Heart left ventricle (tissue), 16 donors: Measurements from ENCODE around the gene RIPK1. TPM values are rescaled to one million over a fixed set of nuclear protein-coding genes. Genes with fewer than 3 reads are reported as not detected.

Experiments used
- ATAC-seq, 4 donors: fragments of 200-7000 bp; cut with Tn5 transposase; one replicate each; pipeline ENCODE4 v1.9.1; 2020 to 2022; ENCODE audit warnings: moderate library complexity in 4 of 4, mild to moderate bottlenecking in 3 of 4, moderate number of reproducible peaks in 1 of 4
- DNase-seq, 5 donors: peaks; one replicate each; pipeline ENCODE4 v3.0.0-alpha.2; 2020
- H3K27ac ChIP-seq, 12 donors: fragments of 200-600 bp; sonication (generic) in 4 of 12; one replicate each; pipeline versions ENCODE4 v1.5.0 to v1.8.0; 2016 to 2022; ENCODE audit warnings: mild to moderate bottlenecking in 2 of 12
- H3K27me3 ChIP-seq, 9 donors: fragments of 200-600 bp; sonication (generic) in 2 of 9; one replicate each; pipeline versions ENCODE4 v1.5.1 to v1.8.0; 2016 to 2022; ENCODE audit warnings: mild to moderate bottlenecking in 3 of 9
- H3K36me3 ChIP-seq, 9 donors: fragments of 200-600 bp; sonication (generic) in 2 of 9; one replicate each; pipeline versions ENCODE4 v1.5.0 to v1.8.0; 2018 to 2022; ENCODE audit warnings: mild to moderate bottlenecking in 2 of 9
- H3K4me1 ChIP-seq, 12 donors: fragments of 200-600 bp; sonication (generic) in 4 of 12; one replicate each; pipeline versions ENCODE4 v1.5.0 to v1.8.0; 2016 to 2022; ENCODE audit warnings: mild to moderate bottlenecking in 3 of 12
- H3K4me3 ChIP-seq, 12 donors: fragments of 200-600 bp; sonication (generic) in 4 of 12; one replicate each; pipeline versions ENCODE4 v1.5.0 to v1.8.0; 2017 to 2022; ENCODE audit warnings: mild to moderate bottlenecking in 9 of 12, moderate library complexity in 4 of 12
- H3K9me3 ChIP-seq, 12 donors: fragments of 200-600 bp; sonication (generic) in 4 of 12; one replicate each; pipeline versions ENCODE4 v1.5.0 to v1.8.0; 2016 to 2022; ENCODE audit warnings: mild to moderate bottlenecking in 1 of 12
- POLR2A ChIP-seq, 2 donors: fragments of 450-650 bp; IDR thresholded peaks; one replicate each; pipeline ENCODE4 v1.6.1; 2017; ENCODE audit warnings: antibody characterized with exemption in 2 of 2, mild to moderate bottlenecking in 2 of 2, moderate library complexity in 2 of 2
- WGBS, 4 donors: extraction: QIAGEN DNeasy Blood & Tissue Kit in 2 of 4; methylation state at CpG; one replicate each; pipeline versions ENCODE4 v1.1.5 to v1.1.7; 2013 to 2018; 5-methylcytosine and 5-hydroxymethylcytosine counted together
- intact Hi-C, 10 donors: fragments of 100-400 bp; cut with DNase I; formaldehyde crosslinking; loops; one replicate each; pipeline versions ENCODE4 v1.11.1 to v1.14.2; 2022
- polyA plus RNA-seq, 2 donors: library from polyadenylated mRNA; stranded (reverse); fragments of 200-250 nt; gene quantifications; one replicate each; pipeline ENCODE4 v1.2.3, GENCODE V29; 2013
- total RNA-seq, 9 donors: library from RNA; depleted of rRNA in 2 of 9; stranded (reverse); fragments of >200 nt in 2 of 9; fragmentation: NEBNext Ultra II Directional in 3 of 9; extraction: Animal tissue kit (Norgen Biotek cat#: 25700) in 3 of 9; gene quantifications; one replicate each; pipeline versions ENCODE4 v1.1.0 to v1.2.4, GENCODE V29; 2016 to 2023
- TF ChIP-seq, protein P1 (sequence below), 12 donors: fragments of 200-600 bp; sonication (generic) in 4 of 12; IDR thresholded peaks; one replicate each; pipeline versions ENCODE4 v1.5.0 to v1.8.0; 2018 to 2022; ENCODE audit warnings: antibody characterized with exemption in 12 of 12, mild to moderate bottlenecking in 5 of 12
- donor health status: ischemic (EF 13 %, LVEDD 7.1; RV severe dilation, severe dysfunction).
- donor health status: healthy with polysubstance abuse.
- donor health status: DM: no; HTN: yes; CAD: no.
- donor health status: DM: no; HTN: no; CAD: no.
- donor health status: ischemic (EF 25% LVEDD 6.9; RV normal size, moderate dysfunction).
- donor health status: ischemic (EF 25% LVEDD 5.7; RV mildly dilated, moderate dysfunction).
- donor health status: healthy.
- donor health status: DM: yes; HTN: yes; CAD: no.
- donor health status: ischemic (EF 35%, LVEDD 5.7; RV mildly dilated, moderate dysfunction).
- donor health status: nonischemic (EF 11% LVEDD 7.7; RV severe dilation, severe dysfunction).
- donor health status: DM: yes; HTN: yes; CAD: no.
- donor health status: PGD.
- donor health status: ischemic (EF 29% LVEDD 5.4; RV normal size, mild dysfunction).
- donor health status: nonischemic (EF 23%, LVEDD 6.1; RV moderate dilation, normal function).

RIPK1 gene
- total and polyA plus RNA-seq, 11 donors, result 5.3 to 16.3 (median 7.1) TPM

DNA sequence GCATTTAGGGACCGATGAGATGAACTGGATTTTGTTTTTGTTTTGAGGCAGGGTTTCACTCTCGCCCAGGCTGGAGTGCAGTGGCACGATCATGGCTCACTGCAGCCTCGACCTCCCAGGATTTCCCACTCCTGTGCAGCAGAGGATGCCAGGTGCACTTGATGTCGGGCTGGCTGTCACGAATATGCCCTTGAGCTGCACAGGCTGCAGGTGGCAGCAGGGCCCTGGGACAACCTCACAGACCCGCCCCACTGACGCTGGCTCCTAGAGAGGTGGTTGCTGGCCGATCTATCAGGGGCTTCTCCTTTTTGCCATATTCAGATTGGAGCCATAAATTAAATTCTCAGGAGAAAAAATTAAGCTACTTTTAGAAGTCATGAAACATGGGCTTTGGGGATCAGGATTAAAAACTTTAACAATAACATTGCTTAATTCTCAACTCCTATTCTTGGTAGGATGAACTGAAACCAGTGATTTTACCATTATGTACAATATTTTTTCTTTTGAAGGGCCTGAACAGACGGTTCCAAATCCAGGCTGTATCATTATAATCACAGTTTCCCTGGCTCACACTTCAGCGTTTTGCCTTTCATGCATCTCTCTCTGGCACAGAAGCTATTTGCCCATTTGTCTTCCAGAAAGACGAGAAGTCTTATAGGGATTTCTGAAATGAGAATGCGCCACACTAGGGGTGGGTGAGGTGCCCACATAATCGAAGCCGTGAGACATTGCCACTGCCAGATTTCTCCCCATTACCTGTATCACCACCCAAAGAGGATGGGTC, 36.2 kb upstream of the RIPK1 start:
- ATAC-seq, result no peak
- Histone ChIP-seq H3K9me3 (peaks cover 0 to 9% (median 0%) of the 10 kb centered on the region in 12 donors), H3K27me3 (no peaks in the 10 kb centered on the region), H3K27ac (no peak overlapping the region), H3K4me3 (no peak overlapping the region), H3K4me1 (peaks cover 0 to 5% (median 0%) of the 10 kb centered on the region in 12 donors), H3K36me3 (no peaks in the 10 kb centered on the region)
- intact Hi-C loops, result no loop called here
- 73 to 76% (median 74%) methylated on average over 15 of the region's 15 CpGs for WGBS, 4 donors
- no peak for DNase-seq
- no peak for TF ChIP-seq POLR2A (IDR thresholded peaks at IDR 0.05)
- TF ChIP-seq, protein P1, sequence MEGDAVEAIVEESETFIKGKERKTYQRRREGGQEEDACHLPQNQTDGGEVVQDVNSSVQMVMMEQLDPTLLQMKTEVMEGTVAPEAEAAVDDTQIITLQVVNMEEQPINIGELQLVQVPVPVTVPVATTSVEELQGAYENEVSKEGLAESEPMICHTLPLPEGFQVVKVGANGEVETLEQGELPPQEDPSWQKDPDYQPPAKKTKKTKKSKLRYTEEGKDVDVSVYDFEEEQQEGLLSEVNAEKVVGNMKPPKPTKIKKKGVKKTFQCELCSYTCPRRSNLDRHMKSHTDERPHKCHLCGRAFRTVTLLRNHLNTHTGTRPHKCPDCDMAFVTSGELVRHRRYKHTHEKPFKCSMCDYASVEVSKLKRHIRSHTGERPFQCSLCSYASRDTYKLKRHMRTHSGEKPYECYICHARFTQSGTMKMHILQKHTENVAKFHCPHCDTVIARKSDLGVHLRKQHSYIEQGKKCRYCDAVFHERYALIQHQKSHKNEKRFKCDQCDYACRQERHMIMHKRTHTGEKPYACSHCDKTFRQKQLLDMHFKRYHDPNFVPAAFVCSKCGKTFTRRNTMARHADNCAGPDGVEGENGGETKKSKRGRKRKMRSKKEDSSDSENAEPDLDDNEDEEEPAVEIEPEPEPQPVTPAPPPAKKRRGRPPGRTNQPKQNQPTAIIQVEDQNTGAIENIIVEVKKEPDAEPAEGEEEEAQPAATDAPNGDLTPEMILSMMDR (IDR thresholded peaks at IDR 0.05), result no peak

DNA sequence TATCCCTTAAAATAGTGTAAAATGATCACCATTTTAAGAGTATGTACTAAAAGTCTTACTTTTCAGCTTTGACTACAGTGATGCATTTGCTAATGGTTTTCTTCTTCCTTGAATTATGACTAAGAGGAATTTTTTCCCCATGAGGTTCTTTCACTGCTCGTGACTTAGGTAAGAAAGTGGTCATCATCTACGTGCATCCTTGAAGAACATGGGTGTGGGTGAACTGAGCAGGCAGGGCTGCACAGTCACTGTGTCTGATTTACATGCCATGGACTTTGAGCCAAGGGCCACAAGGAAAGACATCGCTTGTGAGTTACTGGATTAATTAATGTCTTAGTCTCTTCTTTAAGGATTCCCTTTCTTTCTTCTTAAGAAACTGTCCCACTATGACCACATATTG, 35.3 kb upstream of the RIPK1 start:
- no peaks in the 10 kb centered on the region for H3K27me3 ChIP-seq
- TF ChIP-seq, protein P1 (IDR thresholded peaks at IDR 0.05), result no peak
- no peak for TF ChIP-seq POLR2A (IDR thresholded peaks at IDR 0.05)

DNA sequence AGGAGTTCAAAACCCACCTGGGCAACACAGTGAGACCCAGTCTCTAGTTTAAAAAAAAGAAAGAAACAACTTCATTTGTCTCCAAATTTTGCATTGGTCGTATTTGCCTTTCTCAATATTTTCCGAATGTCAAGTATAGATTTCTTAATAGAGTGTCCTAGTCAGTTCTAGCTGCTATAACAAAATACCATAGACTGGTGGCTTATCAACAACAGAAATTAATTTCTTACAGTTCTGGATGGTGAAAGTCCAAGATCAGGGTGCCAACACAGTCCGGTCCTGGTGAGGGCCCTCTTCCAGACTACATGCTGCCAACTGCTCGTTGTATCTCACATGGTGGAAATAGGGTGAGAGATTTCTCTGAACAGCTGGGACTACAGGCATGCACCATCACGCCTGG, 34.6 kb upstream of the RIPK1 start:
- Histone ChIP-seq H3K27me3 (no peaks in the 10 kb centered on the region), H3K9me3 (peaks cover 0 to 9% (median 0%) of the 10 kb centered on the region in 12 donors), H3K4me3 (no peak overlapping the region), H3K27ac (no peak overlapping the region), H3K36me3 (no peaks in the 10 kb centered on the region), H3K4me1 (peaks cover 0 to 14% (median 0%) of the 10 kb centered on the region in 12 donors)
- TF ChIP-seq, protein P1 (IDR thresholded peaks at IDR 0.05), result no peak
- TF ChIP-seq POLR2A (IDR thresholded peaks at IDR 0.05), result no peak
- DNase-seq, result no peak
- intact Hi-C loops, result no loop called here
- ATAC-seq, result no peak
- WGBS, 4 donors, result 95 to 96% (median 95%) methylated on average over 5 of the region's 5 CpGs

More for the DNA sequence above, 35.3 kb upstream of the RIPK1 start:
- DNase-seq (no peak), ATAC-seq (no peak)
- H3K4me3 ChIP-seq, result no peak overlapping the region
- H3K36me3 ChIP-seq, result no peaks in the 10 kb centered on the region
- peaks cover 0 to 10% (median 0%) of the 10 kb centered on the region in 12 donors for H3K4me1 ChIP-seq
- H3K27ac ChIP-seq, result no peak overlapping the region
- H3K9me3 ChIP-seq, result peaks cover 0 to 9% (median 0%) of the 10 kb centered on the region in 12 donors
- 92 to 98% (median 95%) methylated on average over 3 of the region's 3 CpGs for WGBS, 4 donors
- intact Hi-C loops, result no loop called here

DNA sequence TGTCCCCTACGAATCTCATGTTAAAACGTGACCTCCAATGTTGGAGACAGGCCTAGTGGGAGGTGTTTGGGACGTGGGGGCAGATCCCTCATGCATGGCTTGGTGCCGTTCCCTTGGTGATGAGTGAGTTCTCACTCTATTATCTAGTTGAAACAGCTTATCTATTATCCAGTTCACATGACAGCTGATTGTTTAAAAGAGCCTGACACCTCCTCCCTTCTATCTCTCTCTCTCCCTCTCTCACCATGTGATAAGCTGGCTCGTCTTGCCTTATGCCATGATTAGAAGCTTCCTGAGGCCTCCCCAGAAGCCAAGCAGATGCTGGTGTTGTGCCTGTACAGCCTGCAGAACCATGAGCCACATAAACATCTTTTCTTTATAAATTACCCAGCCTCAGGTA, 32.9 kb upstream of the RIPK1 start:
- Histone ChIP-seq H3K36me3 (no peaks in the 10 kb centered on the region), H3K9me3 (peaks cover 0 to 9% (median 0%) of the 10 kb centered on the region in 12 donors), H3K4me3 (no peak overlapping the region), H3K4me1 (peaks cover 0 to 14% (median 0%) of the 10 kb centered on the region in 12 donors), H3K27me3 (no peaks in the 10 kb centered on the region), H3K27ac (no peak overlapping the region)
- no peak for ATAC-seq
- DNase-seq, result no peak
- WGBS, 4 donors, result 30 to 76% (median 50%) methylated on average over 5 of the region's 5 CpGs
- TF ChIP-seq, protein P1 (IDR thresholded peaks at IDR 0.05), result no peak
- no peak for TF ChIP-seq POLR2A (IDR thresholded peaks at IDR 0.05)
- intact Hi-C loops, result no loop called here
